Parathyroid adenoma (tissue), 2 donors: ENCODE data around the gene LGR5.
"Not testable (repeated sequence)": the region's sequence is repeated elsewhere in the genome, so short reads cannot be mapped to it uniquely, and the experiment has no call there.

Source experiments
- H2AFZ ChIP-seq: fragments of 300-600 bp; sonication (generic); one replicate; pipeline ENCODE4 v1.7.0; 2017; ENCODE audit warnings: antibody characterized with exemption, mild to moderate bottlenecking
- H3K27ac ChIP-seq: fragments of 300-600 bp; sonication (generic); one replicate; pipeline ENCODE4 v1.7.0; 2017
- H3K27me3 ChIP-seq: fragments of 300-600 bp; sonication (generic); one replicate; pipeline ENCODE4 v1.7.0; 2017; ENCODE audit warnings: low read length; ENCODE audit not compliant: control insufficient read depth, insufficient read depth
- H3K36me3 ChIP-seq: fragments of 300-600 bp; sonication (generic); one replicate; pipeline ENCODE4 v1.7.0; 2017; ENCODE audit warnings: low read length; ENCODE audit not compliant: control insufficient read depth, insufficient read depth
- H3K4me1 ChIP-seq: fragments of 300-600 bp; sonication (generic); one replicate; pipeline ENCODE4 v1.7.0; 2017; ENCODE audit warnings: control low read depth
- H3K4me2 ChIP-seq: fragments of 300-600 bp; sonication (generic); one replicate; pipeline ENCODE4 v1.7.0; 2017; ENCODE audit warnings: low read length
- H3K4me3 ChIP-seq: fragments of 300-600 bp; sonication (generic); one replicate; pipeline ENCODE4 v1.7.0; 2017; ENCODE audit warnings: low read depth, low read length
- H3K79me2 ChIP-seq: fragments of 300-600 bp; sonication (generic); one replicate; pipeline ENCODE4 v1.7.0; 2017; ENCODE audit warnings: control low read depth
- H3K9ac ChIP-seq: fragments of 300-600 bp; sonication (generic); one replicate; pipeline ENCODE4 v1.7.0; 2017; ENCODE audit warnings: mild to moderate bottlenecking
- H3K9me3 ChIP-seq: fragments of 300-600 bp; sonication (generic); one replicate; pipeline ENCODE4 v1.7.0; 2017; ENCODE audit warnings: low read length; ENCODE audit not compliant: control insufficient read depth
- TF ChIP-seq, protein P1 (sequence below): fragments of 300-600 bp; sonication (generic); IDR thresholded peaks from one replicate; pipeline ENCODE4 v1.7.0; 2017; ENCODE audit warnings: antibody characterized with exemption, mild to moderate bottlenecking
- donor health status: primary hyperparathyroidism.

LGR5 gene

DNA sequence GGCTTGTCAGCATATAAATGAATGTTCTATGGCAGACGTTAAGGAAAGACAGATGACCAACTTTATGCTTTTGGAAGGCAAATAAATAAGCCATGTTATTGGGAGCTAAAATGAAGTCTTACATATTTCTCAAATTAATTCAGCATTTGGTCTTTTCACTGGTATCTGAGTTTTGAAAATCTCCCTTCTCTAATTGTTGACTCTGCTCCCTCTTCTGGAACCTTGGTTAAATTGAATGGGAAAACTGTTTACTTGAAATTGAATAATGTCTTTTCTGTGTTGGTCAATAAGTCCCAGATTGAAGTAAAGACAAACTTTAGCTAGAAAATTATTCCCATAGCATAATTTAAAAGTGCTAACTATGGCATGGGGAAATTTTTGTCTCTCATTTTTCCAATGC, 38.7 kb downstream of the LGR5 start:
- H3K9ac ChIP-seq, result no peak overlapping the region
- TF ChIP-seq, protein P1, sequence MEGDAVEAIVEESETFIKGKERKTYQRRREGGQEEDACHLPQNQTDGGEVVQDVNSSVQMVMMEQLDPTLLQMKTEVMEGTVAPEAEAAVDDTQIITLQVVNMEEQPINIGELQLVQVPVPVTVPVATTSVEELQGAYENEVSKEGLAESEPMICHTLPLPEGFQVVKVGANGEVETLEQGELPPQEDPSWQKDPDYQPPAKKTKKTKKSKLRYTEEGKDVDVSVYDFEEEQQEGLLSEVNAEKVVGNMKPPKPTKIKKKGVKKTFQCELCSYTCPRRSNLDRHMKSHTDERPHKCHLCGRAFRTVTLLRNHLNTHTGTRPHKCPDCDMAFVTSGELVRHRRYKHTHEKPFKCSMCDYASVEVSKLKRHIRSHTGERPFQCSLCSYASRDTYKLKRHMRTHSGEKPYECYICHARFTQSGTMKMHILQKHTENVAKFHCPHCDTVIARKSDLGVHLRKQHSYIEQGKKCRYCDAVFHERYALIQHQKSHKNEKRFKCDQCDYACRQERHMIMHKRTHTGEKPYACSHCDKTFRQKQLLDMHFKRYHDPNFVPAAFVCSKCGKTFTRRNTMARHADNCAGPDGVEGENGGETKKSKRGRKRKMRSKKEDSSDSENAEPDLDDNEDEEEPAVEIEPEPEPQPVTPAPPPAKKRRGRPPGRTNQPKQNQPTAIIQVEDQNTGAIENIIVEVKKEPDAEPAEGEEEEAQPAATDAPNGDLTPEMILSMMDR, result no peak

DNA sequence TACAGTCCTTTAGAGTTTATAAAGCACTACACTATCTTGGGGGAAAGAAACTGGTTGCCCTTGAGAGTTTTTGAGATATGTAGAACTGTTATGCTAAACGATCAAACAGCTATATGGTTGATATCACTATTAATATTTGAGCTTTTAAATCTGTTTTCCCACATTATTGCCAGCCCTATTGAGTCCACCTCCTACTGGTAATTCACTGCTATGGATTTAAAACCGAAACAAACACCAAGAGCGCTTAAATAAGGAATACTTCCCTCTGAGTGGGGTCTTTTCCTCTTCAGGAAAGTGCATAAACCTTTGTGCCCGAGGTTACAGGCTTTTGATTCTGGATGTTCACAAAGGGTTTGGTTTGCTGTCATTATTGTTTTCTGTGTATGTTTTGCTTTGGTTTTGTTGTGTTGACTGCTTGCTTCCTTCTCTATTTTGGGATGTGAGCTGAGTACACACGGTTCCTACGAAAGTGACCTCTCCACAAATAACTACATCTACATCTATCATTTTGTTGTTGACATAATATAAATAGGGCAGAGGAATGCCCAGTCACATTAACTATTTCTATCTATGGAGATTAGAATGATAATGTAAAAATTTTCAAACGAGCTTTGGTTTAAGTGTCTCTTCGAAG, 44.8 kb downstream of the LGR5 start:
- Histone ChIP-seq H3K27me3 (no peaks in the 10 kb centered on the region), H3K36me3 (no peaks in the 10 kb centered on the region), H3K27ac (no peak overlapping the region), H3K4me1 (no peaks in the 10 kb centered on the region), H2AFZ (no peak overlapping the region), H3K9me3 (no peaks in the 10 kb centered on the region), H3K9ac (no peak overlapping the region), H3K4me3 (no peak overlapping the region), H3K79me2 (no peaks in the 10 kb centered on the region), H3K4me2 (no peak overlapping the region)
- TF ChIP-seq, protein P1, result no peak

More for the DNA sequence above, 38.7 kb downstream of the LGR5 start:
- H3K4me3 ChIP-seq, result no peak overlapping the region
- no peaks in the 10 kb centered on the region for H3K4me1 ChIP-seq
- H3K27ac ChIP-seq, result no peak overlapping the region
- no peak overlapping the region for H3K4me2 ChIP-seq
- no peaks in the 10 kb centered on the region for H3K36me3 ChIP-seq
- no peaks in the 10 kb centered on the region for H3K79me2 ChIP-seq
- no peak overlapping the region for H2AFZ ChIP-seq
- no peaks in the 10 kb centered on the region for H3K9me3 ChIP-seq
- H3K27me3 ChIP-seq, result no peaks in the 10 kb centered on the region

DNA sequence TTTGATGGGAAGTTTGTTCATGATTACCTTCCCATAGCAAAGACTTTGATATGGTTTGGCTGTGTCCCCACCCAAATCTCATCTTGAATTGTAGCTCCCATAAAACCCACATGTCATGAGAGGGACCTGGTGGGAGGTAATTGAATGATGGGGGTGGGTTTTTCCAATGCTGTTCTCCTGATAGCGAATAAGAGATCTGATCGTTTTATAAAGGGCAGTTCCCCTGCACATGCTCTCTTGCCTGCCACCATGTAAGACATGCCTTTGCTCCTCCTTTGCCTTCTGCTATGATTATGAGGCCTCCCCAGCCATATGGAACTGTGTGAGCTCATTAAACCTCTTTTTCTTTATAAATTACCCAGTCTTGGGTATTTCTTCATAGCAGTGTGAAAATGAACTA, 51.2 kb downstream of the LGR5 start:
- not testable (repeated sequence) for H3K27me3 ChIP-seq, H3K36me3 ChIP-seq, H3K27ac ChIP-seq, H3K4me2 ChIP-seq, H2AFZ ChIP-seq, H3K9me3 ChIP-seq, H3K9ac ChIP-seq, H3K4me1 ChIP-seq, H3K79me2 ChIP-seq, H3K4me3 ChIP-seq

DNA sequence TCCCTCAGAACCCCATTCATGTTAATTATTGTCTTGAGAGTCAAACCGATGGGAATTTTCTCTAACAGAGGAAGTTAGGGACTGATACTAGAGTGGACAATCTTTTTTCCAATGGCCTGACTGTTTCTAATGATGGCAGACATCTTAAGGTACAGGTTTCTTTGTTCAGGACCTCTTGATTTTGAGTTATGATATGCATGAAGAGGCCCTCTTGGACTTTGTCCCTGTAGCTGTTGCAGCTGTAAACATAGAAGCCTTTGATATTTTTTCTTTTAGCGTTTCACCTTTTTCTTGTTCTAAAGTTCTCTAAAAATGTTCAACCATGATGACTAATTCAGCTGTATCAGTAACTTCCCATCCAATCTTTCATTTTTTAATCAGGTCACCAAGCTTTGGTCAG, 53.0 kb downstream of the LGR5 start:
- no peaks in the 10 kb centered on the region for H3K27me3 ChIP-seq
- H3K9ac ChIP-seq, result no peak overlapping the region
- no peaks in the 10 kb centered on the region for H3K79me2 ChIP-seq
- TF ChIP-seq, protein P1, result no peak
- H3K36me3 ChIP-seq, result no peaks in the 10 kb centered on the region
- H3K27ac ChIP-seq, result no peak overlapping the region
- no peaks in the 10 kb centered on the region for H3K4me1 ChIP-seq
- no peak overlapping the region for H3K4me3 ChIP-seq
- H2AFZ ChIP-seq, result no peak overlapping the region
- no peak overlapping the region for H3K4me2 ChIP-seq
- no peaks in the 10 kb centered on the region for H3K9me3 ChIP-seq

DNA sequence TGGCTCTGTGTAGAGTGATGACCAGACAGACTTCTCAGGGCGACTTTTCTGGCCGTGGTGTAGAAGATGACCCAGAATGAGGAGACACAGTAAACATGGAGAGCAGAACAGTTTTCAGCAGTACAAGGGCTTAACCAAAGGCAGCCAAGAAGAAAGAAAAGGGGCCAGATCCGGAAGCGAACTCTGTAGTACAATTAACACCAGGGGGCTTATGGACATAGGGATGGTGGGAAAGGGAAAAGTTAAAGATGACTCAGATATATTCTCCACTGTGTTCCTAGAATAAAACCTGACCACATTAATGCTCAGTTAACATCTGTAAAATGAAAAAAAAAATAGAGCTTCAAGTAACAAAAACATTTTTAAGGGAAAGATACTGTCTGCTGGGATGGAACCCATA, 60.2 kb downstream of the LGR5 start:
- TF ChIP-seq, protein P1, result no peak
- Histone ChIP-seq H3K4me1 (peaks cover 4% of the 10 kb centered on the region), H2AFZ (no peak overlapping the region), H3K9me3 (no peaks in the 10 kb centered on the region), H3K79me2 (no peaks in the 10 kb centered on the region), H3K9ac (no peak overlapping the region), H3K27ac (no peak overlapping the region), H3K27me3 (no peaks in the 10 kb centered on the region), H3K36me3 (no peaks in the 10 kb centered on the region), H3K4me2 (no peak overlapping the region), H3K4me3 (no peak overlapping the region)
